AG09319 (cell line): ENCODE results near the gene TULP4.

Experiments used
- DNase-seq: peaks from one replicate; pipeline ENCODE4 v3.0.0-alpha.2; 2010; ENCODE audit warnings: low read depth; ENCODE audit errors: extremely low read depth
- TF ChIP-seq, protein P1 (sequence below): IDR thresholded peaks from 2 replicates; pipeline ENCODE4 v1.5.1; 2011; ENCODE audit warnings: low read depth, mild to moderate bottlenecking, inconsistent platforms, low read length, moderate library complexity

Gene TULP4

DNA sequence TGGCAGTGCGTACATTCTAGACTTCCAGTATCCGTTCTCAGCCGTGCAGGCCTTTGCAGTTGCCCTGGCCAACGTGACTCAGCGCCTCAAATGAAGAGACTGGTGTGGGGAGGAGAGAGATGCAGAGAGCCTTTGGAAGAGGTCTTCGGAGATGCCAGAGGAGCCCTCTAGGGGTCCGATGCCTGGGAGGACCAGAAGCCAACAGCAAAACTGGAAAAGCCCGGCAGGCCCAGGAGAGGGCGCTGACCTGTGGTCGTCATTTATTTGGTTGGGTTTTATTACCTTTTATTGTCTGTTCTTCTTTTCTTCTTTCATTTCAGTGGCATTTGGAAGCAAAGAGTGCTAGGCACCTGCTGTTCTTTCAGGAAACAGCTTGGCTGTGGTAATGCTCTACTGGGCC is 194.3 kb downstream of the TULP4 start:
- DNase-seq: no peak

DNA sequence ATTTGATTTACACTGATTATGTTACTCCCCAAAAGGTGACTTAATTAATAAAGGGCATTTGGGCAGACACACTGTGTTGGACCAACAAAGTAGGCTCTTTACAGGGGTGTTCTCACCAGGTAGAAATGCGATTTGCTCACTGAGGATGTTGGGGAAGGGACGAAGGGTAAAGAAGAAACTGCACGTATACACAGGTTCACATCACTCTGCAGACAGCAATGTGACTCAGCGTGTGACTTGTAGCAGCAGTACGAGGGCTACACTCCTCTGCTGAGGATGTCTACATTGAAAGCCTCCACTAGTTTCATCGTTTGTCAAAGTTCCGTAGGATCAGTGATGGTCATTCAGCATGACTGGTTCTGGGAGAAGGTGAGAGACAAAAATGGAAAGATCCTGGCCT is 194.9 kb downstream of the TULP4 start:
- no peak for DNase-seq
- TF ChIP-seq, protein P1, sequence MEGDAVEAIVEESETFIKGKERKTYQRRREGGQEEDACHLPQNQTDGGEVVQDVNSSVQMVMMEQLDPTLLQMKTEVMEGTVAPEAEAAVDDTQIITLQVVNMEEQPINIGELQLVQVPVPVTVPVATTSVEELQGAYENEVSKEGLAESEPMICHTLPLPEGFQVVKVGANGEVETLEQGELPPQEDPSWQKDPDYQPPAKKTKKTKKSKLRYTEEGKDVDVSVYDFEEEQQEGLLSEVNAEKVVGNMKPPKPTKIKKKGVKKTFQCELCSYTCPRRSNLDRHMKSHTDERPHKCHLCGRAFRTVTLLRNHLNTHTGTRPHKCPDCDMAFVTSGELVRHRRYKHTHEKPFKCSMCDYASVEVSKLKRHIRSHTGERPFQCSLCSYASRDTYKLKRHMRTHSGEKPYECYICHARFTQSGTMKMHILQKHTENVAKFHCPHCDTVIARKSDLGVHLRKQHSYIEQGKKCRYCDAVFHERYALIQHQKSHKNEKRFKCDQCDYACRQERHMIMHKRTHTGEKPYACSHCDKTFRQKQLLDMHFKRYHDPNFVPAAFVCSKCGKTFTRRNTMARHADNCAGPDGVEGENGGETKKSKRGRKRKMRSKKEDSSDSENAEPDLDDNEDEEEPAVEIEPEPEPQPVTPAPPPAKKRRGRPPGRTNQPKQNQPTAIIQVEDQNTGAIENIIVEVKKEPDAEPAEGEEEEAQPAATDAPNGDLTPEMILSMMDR: no peak

More for the DNA sequence above, 194.3 kb downstream of the TULP4 start:
- TF ChIP-seq, protein P1: no peak

DNA sequence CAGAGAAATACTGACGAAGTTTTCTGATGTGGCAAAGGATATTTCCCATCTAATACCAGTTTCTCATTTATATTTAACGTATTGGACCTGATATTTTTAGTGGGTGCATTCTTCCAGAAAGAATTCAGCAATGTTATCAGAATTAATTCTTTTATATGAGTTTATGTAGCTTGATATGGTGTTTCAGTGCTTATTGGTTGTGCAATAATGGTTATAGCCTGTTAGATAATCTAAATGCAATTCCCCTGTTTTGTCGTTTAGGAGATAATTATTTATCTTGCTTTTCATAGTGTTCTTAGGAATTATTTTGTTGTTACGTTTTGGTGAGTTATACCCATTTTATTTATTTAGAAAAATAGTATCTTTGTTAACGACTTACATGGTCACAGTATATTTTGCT is 196.2 kb downstream of the TULP4 start:
- TF ChIP-seq, protein P1: no peak
- no peak for DNase-seq

DNA sequence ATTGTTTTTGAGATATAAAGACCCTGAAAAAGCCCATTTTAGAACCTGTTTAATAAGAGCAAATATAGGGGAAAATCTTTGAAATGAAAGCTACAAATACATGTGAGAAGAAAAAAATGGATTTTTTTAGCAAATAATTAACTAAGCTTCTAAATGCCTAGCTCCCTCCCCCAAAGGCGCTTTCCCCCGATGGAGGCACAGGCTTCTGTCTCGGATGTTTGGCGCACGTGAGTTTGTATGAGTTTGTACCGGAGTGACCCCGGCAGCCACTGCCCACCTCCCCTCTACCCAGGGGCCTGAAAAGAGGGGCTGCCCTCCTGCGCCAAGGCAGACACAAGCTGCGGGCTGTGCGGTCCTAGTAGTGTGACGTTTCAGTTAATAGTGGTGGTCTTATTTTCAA is 197.2 kb downstream of the TULP4 start:
- TF ChIP-seq, protein P1: no peak
- DNase-seq: no peak

DNA sequence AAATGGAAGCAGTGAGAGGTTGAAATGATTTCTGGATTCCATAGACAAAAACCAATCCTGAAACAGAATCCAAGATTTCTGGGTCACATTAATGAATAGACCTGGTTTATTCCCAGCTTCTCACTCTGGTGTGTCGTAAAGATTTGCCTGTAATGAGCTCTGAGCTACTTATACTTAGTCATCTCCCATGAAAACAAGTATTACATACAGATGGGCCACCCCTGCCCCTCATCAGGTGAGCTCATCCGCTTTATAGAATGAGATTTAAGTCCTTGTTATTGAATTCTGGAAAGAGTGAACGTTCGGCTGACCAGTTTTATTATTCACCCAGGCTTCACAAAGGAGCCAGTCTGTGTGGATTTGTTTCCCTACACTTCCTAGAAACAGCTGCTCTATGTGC is 200.5 kb downstream of the TULP4 start:
- TF ChIP-seq, protein P1: no peak
- no peak for DNase-seq

DNA sequence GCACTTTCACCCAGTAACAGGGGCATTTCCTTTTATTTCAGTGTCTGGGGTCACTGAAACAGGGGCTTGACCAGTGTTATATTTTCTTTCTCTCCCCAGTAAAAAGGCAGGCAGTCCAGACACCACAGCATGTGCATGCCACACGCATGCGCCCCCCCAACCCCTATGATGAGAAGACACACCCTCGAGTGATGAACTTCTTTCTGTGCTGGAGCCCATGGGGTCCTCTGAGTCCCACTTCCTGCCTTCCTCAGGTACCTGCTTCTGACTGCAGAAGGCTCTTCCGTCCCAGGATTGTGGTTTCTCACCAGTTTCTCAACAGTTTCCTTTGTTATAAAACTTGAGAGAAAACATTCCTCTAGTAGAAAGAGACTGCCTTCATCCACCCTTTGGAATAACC is 201.9 kb downstream of the TULP4 start:
- no peak for DNase-seq
- TF ChIP-seq, protein P1: no peak

DNA sequence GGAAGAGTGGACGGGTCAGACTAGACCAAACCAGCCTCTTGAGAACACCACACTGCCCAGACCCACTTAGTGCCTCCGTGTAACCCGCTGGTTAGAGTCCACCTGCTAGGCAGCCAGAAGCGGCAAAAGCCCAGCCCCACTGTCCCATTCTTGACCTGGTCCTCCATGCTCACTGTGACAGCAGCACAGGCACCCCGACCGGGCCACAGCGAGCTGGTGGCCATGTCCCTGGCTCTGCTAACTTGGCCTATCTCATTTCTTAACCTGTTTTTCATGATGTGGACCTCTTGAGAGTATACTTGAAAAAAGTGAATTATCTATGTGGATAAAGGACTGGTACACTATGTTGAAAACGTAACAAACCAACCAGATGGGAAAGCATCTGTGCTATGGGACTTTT is 202.7 kb downstream of the TULP4 start:
- TF ChIP-seq, protein P1: no peak
- DNase-seq: no peak

DNA sequence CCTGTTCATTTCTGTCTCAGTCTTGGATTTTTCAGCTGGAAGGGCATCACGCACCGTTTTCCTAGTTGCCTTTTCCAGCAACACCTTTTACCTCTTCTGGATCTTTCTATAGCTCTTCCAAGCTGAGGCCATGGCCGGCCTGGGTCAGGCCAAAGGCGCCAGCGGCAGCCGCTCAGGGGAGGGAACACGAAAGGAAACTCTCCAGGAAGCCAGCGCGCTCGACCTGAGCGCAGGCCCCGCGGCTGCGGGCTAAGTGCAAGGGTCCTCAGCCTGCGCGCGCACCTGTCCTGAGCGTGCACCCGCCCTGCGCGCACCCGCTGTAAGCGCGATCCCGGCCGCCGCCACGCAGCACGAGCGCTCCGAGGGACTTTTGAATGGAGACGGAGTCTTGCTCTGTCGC is 203.8 kb downstream of the TULP4 start:
- no peak for DNase-seq
- TF ChIP-seq, protein P1: no peak
